Measurements from ENCODE around the gene FOXN3.

FOXN3 gene

DNA sequence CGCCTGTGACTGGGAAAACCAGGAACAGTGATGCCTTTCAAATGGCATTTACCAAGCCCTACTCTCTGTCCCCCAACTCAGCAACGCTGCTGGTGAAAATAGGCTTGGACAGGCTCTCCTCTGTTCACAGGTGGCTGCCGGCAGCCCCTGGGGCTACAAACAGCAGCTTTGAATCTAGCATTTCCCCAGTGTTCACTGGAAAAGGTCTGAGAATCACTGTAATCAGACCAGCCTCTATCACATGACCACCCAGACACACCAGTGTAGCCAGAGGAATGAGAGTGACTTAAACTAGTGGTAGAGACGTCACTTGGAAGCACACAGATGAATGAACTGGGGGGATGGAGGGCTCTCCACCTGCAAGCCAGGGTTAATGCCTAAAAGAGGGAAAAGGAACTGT, 151.8 kb downstream of the FOXN3 start:
- no peak for FAIRE-seq
- no peak for DNase-seq (ENCODE audit: insufficient read length, low spot score)
- TF ChIP-seq, protein P1, sequence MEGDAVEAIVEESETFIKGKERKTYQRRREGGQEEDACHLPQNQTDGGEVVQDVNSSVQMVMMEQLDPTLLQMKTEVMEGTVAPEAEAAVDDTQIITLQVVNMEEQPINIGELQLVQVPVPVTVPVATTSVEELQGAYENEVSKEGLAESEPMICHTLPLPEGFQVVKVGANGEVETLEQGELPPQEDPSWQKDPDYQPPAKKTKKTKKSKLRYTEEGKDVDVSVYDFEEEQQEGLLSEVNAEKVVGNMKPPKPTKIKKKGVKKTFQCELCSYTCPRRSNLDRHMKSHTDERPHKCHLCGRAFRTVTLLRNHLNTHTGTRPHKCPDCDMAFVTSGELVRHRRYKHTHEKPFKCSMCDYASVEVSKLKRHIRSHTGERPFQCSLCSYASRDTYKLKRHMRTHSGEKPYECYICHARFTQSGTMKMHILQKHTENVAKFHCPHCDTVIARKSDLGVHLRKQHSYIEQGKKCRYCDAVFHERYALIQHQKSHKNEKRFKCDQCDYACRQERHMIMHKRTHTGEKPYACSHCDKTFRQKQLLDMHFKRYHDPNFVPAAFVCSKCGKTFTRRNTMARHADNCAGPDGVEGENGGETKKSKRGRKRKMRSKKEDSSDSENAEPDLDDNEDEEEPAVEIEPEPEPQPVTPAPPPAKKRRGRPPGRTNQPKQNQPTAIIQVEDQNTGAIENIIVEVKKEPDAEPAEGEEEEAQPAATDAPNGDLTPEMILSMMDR (IDR thresholded peaks at IDR 0.05; ENCODE audit: insufficient read depth, missing control alignments): no peak

GRCh38 chr14:89264196-89264800, 152.7 kb downstream of the FOXN3 start:
- no peak for FAIRE-seq

DNA sequence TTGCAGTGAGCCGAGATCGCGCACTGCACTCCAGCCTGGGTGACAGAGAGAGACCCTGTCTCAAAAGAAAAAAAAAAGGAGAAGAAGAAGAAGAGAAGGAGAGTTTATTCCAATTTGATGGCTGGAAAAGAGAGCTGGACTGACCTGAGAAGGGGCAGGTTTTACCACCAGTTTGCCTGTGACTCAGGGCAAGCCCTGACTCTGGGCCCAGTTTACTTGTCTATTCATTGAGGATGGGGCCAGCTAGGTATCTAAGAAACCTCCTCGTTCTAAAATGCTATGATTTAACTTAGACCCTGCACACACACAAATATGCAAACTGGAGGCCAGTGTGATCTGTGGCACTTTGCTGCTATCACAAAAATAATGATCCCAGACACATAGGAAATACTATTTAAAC, 155.0 kb downstream of the FOXN3 start:
- FAIRE-seq (no peak), DNase-seq (ENCODE audit: insufficient read length, low spot score) (no peak)
- TF ChIP-seq, protein P1 (IDR thresholded peaks at IDR 0.05; ENCODE audit: insufficient read depth, missing control alignments): no peak

More at GRCh38 chr14:89264196-89264800, 152.7 kb downstream of the FOXN3 start:
- TF ChIP-seq, protein P1 (IDR thresholded peaks at IDR 0.05; ENCODE audit: insufficient read depth, missing control alignments): no peak
- DNase-seq (ENCODE audit: insufficient read length, low spot score): no peak

- TF ChIP-seq, protein P1 (IDR thresholded peaks at IDR 0.05; ENCODE audit: insufficient read depth, missing control alignments): no peak
- DNase-seq (ENCODE audit: insufficient read length, low spot score): no peak
- no peak for FAIRE-seq
Measured at GRCh38 chr14:89260898-89261297, 156.1 kb downstream of the FOXN3 start.

- DNase-seq (ENCODE audit: insufficient read length, low spot score) (no peak), FAIRE-seq (no peak)
- TF ChIP-seq, protein P1 (IDR thresholded peaks at IDR 0.05; ENCODE audit: insufficient read depth, missing control alignments): no peak
Measured at GRCh38 chr14:89259951-89260609, 157.0 kb downstream of the FOXN3 start.

GRCh38 chr14:89258728-89259273, 158.2 kb downstream of the FOXN3 start:
- DNase-seq (ENCODE audit: insufficient read length, low spot score) (no peak), FAIRE-seq (no peak)
- TF ChIP-seq, protein P1 (IDR thresholded peaks at IDR 0.05; ENCODE audit: insufficient read depth, missing control alignments): no peak

DNA sequence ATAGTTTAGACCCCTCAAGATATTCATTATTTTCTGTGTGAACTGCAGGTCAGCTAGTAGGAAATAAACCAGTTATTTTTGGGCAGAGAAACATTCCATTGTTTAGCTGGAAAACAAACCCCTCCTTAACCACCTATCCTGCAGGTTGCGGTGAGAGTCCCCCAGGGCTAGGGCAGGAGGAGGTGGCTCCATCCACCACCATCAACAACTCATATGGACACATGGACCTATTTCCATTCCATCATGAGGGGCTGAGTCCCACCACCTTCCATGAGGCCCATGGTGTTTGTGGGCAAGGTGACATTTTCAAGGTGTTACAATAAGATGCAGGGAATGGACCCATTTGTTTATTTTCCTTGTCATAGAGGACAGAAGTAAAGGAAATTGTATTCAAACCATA, 160.1 kb downstream of the FOXN3 start:
- FAIRE-seq (no peak), DNase-seq (ENCODE audit: insufficient read length, low spot score) (no peak)
- TF ChIP-seq, protein P1 (IDR thresholded peaks at IDR 0.05; ENCODE audit: insufficient read depth, missing control alignments): no peak

All from D721Med (cell line).